Progenitor cell of endocrine pancreas (in vitro differentiated cells): Measurements from ENCODE around the gene ANKRD33. TPM values are rescaled to one million over a fixed set of nuclear protein-coding genes. Genes with fewer than 3 reads are reported as not detected.

Experiments
- DNase-seq: peaks from one replicate; pipeline ENCODE4 v3.0.0; 2021; ENCODE audit warnings: low spot score; ENCODE audit not compliant: unreplicated experiment
- H3K27ac Mint-ChIP-seq: 2 replicates; pipeline ENCODE4 v1.8.0; 2021; ENCODE audit warnings: mild to moderate bottlenecking, moderate library complexity, mixed read lengths
- H3K27me3 Mint-ChIP-seq: 2 replicates; pipeline ENCODE4 v1.8.0; 2021; ENCODE audit warnings: mixed read lengths
- H3K36me3 Mint-ChIP-seq: 2 replicates; pipeline ENCODE4 v1.8.0; 2022; ENCODE audit warnings: mixed read lengths; ENCODE audit not compliant: insufficient read depth
- H3K4me1 Mint-ChIP-seq: 2 replicates; pipeline ENCODE4 v1.8.0; 2021; ENCODE audit warnings: low read depth, mixed read lengths
- H3K4me3 Mint-ChIP-seq: 2 replicates; pipeline ENCODE4 v1.8.0; 2021; ENCODE audit warnings: low read depth, mild to moderate bottlenecking, moderate library complexity, mixed read lengths
- H3K9me3 Mint-ChIP-seq: 2 replicates; pipeline ENCODE4 v1.8.0; 2021; ENCODE audit warnings: low read depth, mixed read lengths
- CTCF ChIP-seq: fragments of 200-600 bp; sonication (generic); IDR thresholded peaks from one replicate; pipeline ENCODE4 v1.5.0; 2021; ENCODE audit warnings: antibody characterized with exemption, mild to moderate bottlenecking; ENCODE audit not compliant: unreplicated experiment
- total RNA-seq: library from RNA; stranded (reverse); gene quantifications from 2 replicates; pipeline ENCODE4 v1.2.1, GENCODE V29; 2021

ANKRD33 gene
- total RNA-seq, 1 donor from 2014 or later, result 0.14 TPM

- no peak for TF ChIP-seq CTCF
- Mint-ChIP-seq H3K4me1 (peaks cover 12% of the 10 kb centered on the region), H3K27ac (no peak overlapping the region), H3K4me3 (no peak overlapping the region), H3K27me3 (no peaks in the 10 kb centered on the region), H3K36me3 (peaks cover 6% of the 10 kb centered on the region), H3K9me3 (no peaks in the 10 kb centered on the region)
- no peak for DNase-seq
Measured at GRCh38 chr12:51852404-51853137, 35.3 kb upstream of the ANKRD33 start.

GRCh38 chr12:51855586-51856428 is 32.1 kb upstream of the ANKRD33 start:
- H3K4me1 Mint-ChIP-seq, result peaks cover 12% of the 10 kb centered on the region
- DNase-seq, result peak; percentile 37
- no peaks in the 10 kb centered on the region for H3K9me3 Mint-ChIP-seq
- no peak for TF ChIP-seq CTCF
- H3K36me3 Mint-ChIP-seq, result peaks cover 6% of the 10 kb centered on the region
- peak overlapping the region; percentile 95 for H3K27ac Mint-ChIP-seq
- peak overlapping the region; percentile 66 for H3K4me3 Mint-ChIP-seq
- H3K27me3 Mint-ChIP-seq, result no peaks in the 10 kb centered on the region

- Mint-ChIP-seq H3K4me1 (peaks cover 14% of the 10 kb centered on the region), H3K27ac (no peak overlapping the region), H3K4me3 (no peak overlapping the region), H3K36me3 (peaks cover 1% of the 10 kb centered on the region), H3K9me3 (no peaks in the 10 kb centered on the region), H3K27me3 (peaks cover 17% of the 10 kb centered on the region)
- no peak for DNase-seq
- no peak for TF ChIP-seq CTCF
Measured at GRCh38 chr12:51860986-51861385, 26.9 kb upstream of the ANKRD33 start.

- no peak for TF ChIP-seq CTCF
- peak overlapping the region; percentile 89 for H3K27ac Mint-ChIP-seq
Measured at GRCh38 chr12:51862947-51863346, 25.0 kb upstream of the ANKRD33 start.

GRCh38 chr12:51863363-51863932 is 24.5 kb upstream of the ANKRD33 start:
- peak overlapping the region; percentile 64 for H3K4me3 Mint-ChIP-seq
- no peaks in the 10 kb centered on the region for H3K9me3 Mint-ChIP-seq
- H3K27me3 Mint-ChIP-seq, result peaks cover 36% of the 10 kb centered on the region
- peaks cover 14% of the 10 kb centered on the region for H3K4me1 Mint-ChIP-seq
- H3K27ac Mint-ChIP-seq, result peak overlapping the region; percentile 89
- TF ChIP-seq CTCF, result no peak
- no peak for DNase-seq
- no peaks in the 10 kb centered on the region for H3K36me3 Mint-ChIP-seq

More at GRCh38 chr12:51862947-51863346, 25.0 kb upstream of the ANKRD33 start:
- peak overlapping the region; percentile 64 for H3K4me3 Mint-ChIP-seq
- H3K27me3 Mint-ChIP-seq, result peaks cover 31% of the 10 kb centered on the region
- H3K36me3 Mint-ChIP-seq, result no peaks in the 10 kb centered on the region
- DNase-seq, result no peak
- H3K4me1 Mint-ChIP-seq, result peaks cover 10% of the 10 kb centered on the region
- no peaks in the 10 kb centered on the region for H3K9me3 Mint-ChIP-seq
